ENCODE results near the gene C17orf78. TPM values are rescaled to one million over a fixed set of nuclear protein-coding genes. Genes with fewer than 3 reads are reported as not detected.

Gene C17orf78
- total and polyA plus RNA-seq, 2 of the 13 experiments (the other 11 are each of a cell fraction or from before 2014, with no cell fraction given), result not detected

DNA sequence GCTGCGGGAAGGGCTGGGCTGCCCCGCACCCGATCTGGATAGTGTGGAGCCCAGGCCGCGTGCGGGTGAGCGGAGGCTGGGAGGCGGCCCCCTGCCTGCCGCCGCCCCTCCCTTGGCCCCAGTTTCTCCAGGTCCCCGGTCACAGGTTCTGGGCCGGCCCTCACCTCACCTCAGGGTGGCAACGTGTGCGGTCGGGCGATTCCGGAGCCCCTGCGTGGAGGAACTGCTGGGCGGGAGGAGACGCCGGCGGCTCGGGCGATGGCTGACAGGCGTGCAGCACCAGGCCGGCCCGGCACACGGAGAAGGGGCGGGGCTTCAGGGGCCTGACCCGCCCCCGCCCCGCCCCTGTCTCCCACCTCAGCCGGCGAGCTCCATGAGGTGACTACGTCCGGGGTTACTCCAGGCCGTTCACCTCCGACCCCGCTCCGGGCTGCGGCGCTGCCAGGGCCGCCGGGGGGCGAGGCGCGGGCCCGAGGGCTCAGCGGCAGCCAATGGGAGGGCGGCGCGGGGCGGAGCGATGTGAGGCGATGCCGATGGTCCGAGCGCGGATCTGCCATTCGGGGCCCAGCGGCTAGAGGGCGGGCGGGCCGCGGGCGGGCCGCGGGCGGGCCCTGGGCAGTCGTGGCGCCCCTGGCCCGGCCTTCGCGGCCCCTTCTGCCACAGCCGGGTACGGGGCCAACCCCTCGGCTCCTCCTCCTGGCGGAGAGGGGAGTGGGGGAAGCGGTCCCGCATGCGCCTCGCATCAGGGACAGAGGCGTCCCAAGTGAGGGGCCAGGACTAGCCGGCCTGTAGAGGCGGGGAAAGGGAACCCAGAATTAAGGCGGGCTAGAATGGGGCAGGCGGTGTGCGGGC is 16.7 kb upstream of the C17orf78 start (continued):
- TF ChIP-seq BCL3 (CRISPR knock-in tag; IDR thresholded peaks at IDR 0.05) (no peak; the same call in 1 of the 2 replicates), FOXA1 (IDR thresholded peaks at IDR 0.05) (no peak), FOXA1 (CRISPR knock-in tag; IDR thresholded peaks at IDR 0.05) (no peak; the same call in 1 of the 2 replicates), GPBP1L1 (CRISPR knock-in tag; IDR thresholded peaks at IDR 0.05) (no peak), GABPB1 (CRISPR knock-in tag; IDR thresholded peaks at IDR 0.05) (peak; percentile 84), RAD21 (CRISPR knock-in tag; IDR thresholded peaks at IDR 0.05) (peak; percentile 56), ZNF367 (CRISPR knock-in tag; IDR thresholded peaks at IDR 0.05; ENCODE audit: borderline replicate concordance) (no peak), ZNF20 (CRISPR knock-in tag; IDR thresholded peaks at IDR 0.05) (peak; percentile 69; the same call in 1 of the 2 replicates), SNAPC4 (CRISPR knock-in tag; IDR thresholded peaks at IDR 0.05) (peak; percentile 90; the same call in 1 of the 2 replicates), TGIF2 (CRISPR knock-in tag; IDR thresholded peaks at IDR 0.05) (peak; percentile 39; the same call in 1 of the 2 replicates), ZKSCAN5 (CRISPR knock-in tag; IDR thresholded peaks at IDR 0.05) (no peak), ZNF34 (CRISPR knock-in tag; IDR thresholded peaks at IDR 0.05; ENCODE audit: borderline replicate concordance) (peak; percentile 15; the same call in 1 of the 2 replicates), TCF7L2 (IDR thresholded peaks at IDR 0.05; ENCODE audit: low read depth, low read length) (no peak), ZNF431 (CRISPR knock-in tag; IDR thresholded peaks at IDR 0.05; ENCODE audit: borderline replicate concordance, low read depth) (peak; percentile 73), MTF1 (CRISPR knock-in tag; IDR thresholded peaks at IDR 0.05) (no peak), ZNF878 (CRISPR knock-in tag; IDR thresholded peaks at IDR 0.05) (no peak), ZNF160 (CRISPR knock-in tag; IDR thresholded peaks at IDR 0.05) (no peak; the same call in 1 of the 2 replicates), SPEN (CRISPR knock-in tag; IDR thresholded peaks at IDR 0.05; ENCODE audit: low read depth) (peak; percentile 13; the same call in 1 of the 2 replicates), ZNF292 (CRISPR knock-in tag; IDR thresholded peaks at IDR 0.05; ENCODE audit: borderline replicate concordance, low read depth) (no peak), ZNF790 (CRISPR knock-in tag; IDR thresholded peaks at IDR 0.05; ENCODE audit: borderline replicate concordance) (no peak)
